ENCODE measurements around the gene ARHGEF28. TPM values are rescaled to one million over a fixed set of nuclear protein-coding genes. Genes with fewer than 3 reads are reported as not detected.
A peak's percentile ranks its signal among the peaks of the same experiment; 100 is the strongest.

The ARHGEF28 gene
- total RNA-seq, 1 donor from 2014 or later, result 3.5 TPM

GRCh38 chr5:73759771-73760170, 133.8 kb downstream of the ARHGEF28 start:
- ATAC-seq (no peak), DNase-seq (no peak)
- intact Hi-C loops (cut with micrococcal nuclease), result no loop called here

- intact Hi-C loops (cut with micrococcal nuclease), result no loop called here
- DNase-seq, result no peak
- ATAC-seq, result no peak
Observed at GRCh38 chr5:73763300-73764032, 137.5 kb downstream of the ARHGEF28 start.

- no peak for DNase-seq
Observed at GRCh38 chr5:73764586-73764985, 138.6 kb downstream of the ARHGEF28 start.

GRCh38 chr5:73764996-73765395, 139.0 kb downstream of the ARHGEF28 start:
- DNase-seq (no peak), ATAC-seq (no peak)
- intact Hi-C loops (cut with micrococcal nuclease), result no loop called here

More at GRCh38 chr5:73764586-73764985, 138.6 kb downstream of the ARHGEF28 start:
- no peak for ATAC-seq
- intact Hi-C loops (cut with micrococcal nuclease), result no loop called here

GRCh38 chr5:73766902-73767301, 140.9 kb downstream of the ARHGEF28 start:
- no peak for DNase-seq
- ATAC-seq, result no peak

GRCh38 chr5:73770172-73771025, 144.4 kb downstream of the ARHGEF28 start:
- ATAC-seq, result no peak
- no peak for DNase-seq
- intact Hi-C loops (cut with micrococcal nuclease), result no loop called here

More at GRCh38 chr5:73766902-73767301, 140.9 kb downstream of the ARHGEF28 start:
- intact Hi-C loops (cut with micrococcal nuclease), result no loop called here

- ATAC-seq, result no peak
Observed at GRCh38 chr5:73774924-73775323, 148.9 kb downstream of the ARHGEF28 start.

GRCh38 chr5:73776405-73776804, 150.4 kb downstream of the ARHGEF28 start:
- DNase-seq, result no peak
- no peak for ATAC-seq
- intact Hi-C loops (cut with micrococcal nuclease), result no loop called here

More at GRCh38 chr5:73774924-73775323, 148.9 kb downstream of the ARHGEF28 start:
- DNase-seq, result no peak
- intact Hi-C loops (cut with micrococcal nuclease), result no loop called here

GRCh38 chr5:73777192-73777591, 151.2 kb downstream of the ARHGEF28 start:
- intact Hi-C loops (cut with micrococcal nuclease), result no loop called here
- no peak for ATAC-seq
- DNase-seq, result no peak

- ATAC-seq, result no peak
- intact Hi-C loops (cut with micrococcal nuclease), result no loop called here
- DNase-seq, result no peak
Observed at GRCh38 chr5:73780302-73781080, 154.5 kb downstream of the ARHGEF28 start.

GRCh38 chr5:73781107-73781768, 155.2 kb downstream of the ARHGEF28 start:
- intact Hi-C loops (cut with micrococcal nuclease), result no loop called here
- no peak for ATAC-seq
- no peak for DNase-seq

GRCh38 chr5:73783828-73784227, 157.8 kb downstream of the ARHGEF28 start:
- ATAC-seq (no peak), DNase-seq (no peak)
- intact Hi-C loops (cut with micrococcal nuclease), result no loop called here

- intact Hi-C loops (cut with micrococcal nuclease), result no loop called here
- no peak for ATAC-seq
- no peak for DNase-seq
Observed at GRCh38 chr5:73786043-73786831, 160.2 kb downstream of the ARHGEF28 start.

- intact Hi-C loops (cut with micrococcal nuclease), result no loop called here
- ATAC-seq, result no peak
- DNase-seq, result no peak
Observed at GRCh38 chr5:73789851-73790281, 163.9 kb downstream of the ARHGEF28 start.

GRCh38 chr5:73791389-73791788, 165.4 kb downstream of the ARHGEF28 start:
- DNase-seq (no peak), ATAC-seq (no peak)
- intact Hi-C loops (cut with micrococcal nuclease), result no loop called here

GRCh38 chr5:73792687-73793320, 166.8 kb downstream of the ARHGEF28 start:
- DNase-seq, result peak; percentile 74
- intact Hi-C loops (cut with micrococcal nuclease), result loop anchor here (1.0 kb wide), 1 partner anchor 202 kb away; no protein-coding TSS in a partner anchor
- peak; percentile 80 for ATAC-seq

- DNase-seq (no peak), ATAC-seq (no peak)
- intact Hi-C loops (cut with micrococcal nuclease), result no loop called here
Observed at GRCh38 chr5:73793911-73794310, 167.9 kb downstream of the ARHGEF28 start.
